Esophagus squamous epithelium (tissue), 4 donors: ENCODE measurements around the gene PAK6.

ENCODE experiments used
- CTCF ChIP-seq, 6 experiments: fragments of 450-650 bp in 4 of 6; fragments of 200-600 bp in 2 of 6; sonication (generic) in 2 of 6; IDR thresholded peaks; one replicate each; pipeline ENCODE4 v1.5.1; 2016 to 2019; ENCODE audit warnings: antibody characterized with exemption in 6 of 6, mild to moderate bottlenecking in 4 of 6, moderate library complexity in 4 of 6
- POLR2A ChIP-seq, 4 donors: fragments of 450-650 bp; IDR thresholded peaks; one replicate each; pipeline ENCODE4 v1.6.1; 2017; ENCODE audit warnings: antibody characterized with exemption in 4 of 4, mild to moderate bottlenecking in 4 of 4, moderate library complexity in 3 of 4

GRCh38 chr15:40325188-40325587, 86.3 kb downstream of the PAK6 start:
- TF ChIP-seq POLR2A (IDR thresholded peaks at IDR 0.05): no peak
- TF ChIP-seq CTCF (IDR thresholded peaks at IDR 0.05): no peak
